Measurements from ENCODE around the gene LRRN1. TPM values are rescaled to one million over a fixed set of nuclear protein-coding genes. Genes with fewer than 3 reads are reported as not detected.

LRRN1 gene
- total and polyA plus RNA-seq, 2 of the 4 experiments (the other 2 are of a cell fraction), result 0.18 to 0.41 TPM

DNA sequence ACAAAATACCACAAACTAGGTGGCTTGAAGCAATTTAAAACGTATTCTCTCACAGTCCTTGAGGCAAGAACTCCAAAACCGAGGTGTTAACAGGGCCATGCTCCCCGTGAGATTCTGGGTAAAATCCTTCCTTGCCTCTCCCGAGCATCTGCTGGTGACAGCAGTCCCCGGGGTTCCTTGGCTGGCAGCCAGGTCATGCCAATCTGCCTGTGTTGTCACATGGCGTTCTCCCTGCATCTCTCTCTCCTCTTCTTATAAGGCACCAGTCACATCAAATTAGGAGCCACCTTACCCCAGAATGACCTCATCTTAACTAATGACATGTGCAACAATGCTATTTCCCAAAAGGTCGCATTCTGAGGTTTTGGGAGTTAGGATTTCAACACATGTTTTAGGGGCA is 26.3 kb upstream of the LRRN1 start:
- no peak overlapping the region for H3K4me3 ChIP-seq (ENCODE audit: insufficient read depth, low read depth, low read length)
- TF ChIP-seq USF2 (IDR thresholded peaks at IDR 0.05; ENCODE audit: low read depth, low read length) (no peak), FOS (IDR thresholded peaks at IDR 0.05; ENCODE audit: low read depth, low read length) (no peak), MAFK (IDR thresholded peaks at IDR 0.05; ENCODE audit: low read depth, low read length) (no peak), CEBPB (IDR thresholded peaks at IDR 0.05; ENCODE audit: low read depth, low read length) (no peak), MAZ (IDR thresholded peaks at IDR 0.05; ENCODE audit: borderline replicate concordance, low read depth, low read length) (no peak), MXI1 (IDR thresholded peaks at IDR 0.05; ENCODE audit: borderline replicate concordance, low read depth, low read length) (no peak), SMC3 (IDR thresholded peaks at IDR 0.05; ENCODE audit: low read depth, low read length) (no peak), RFX5 (IDR thresholded peaks at IDR 0.05; ENCODE audit: low read depth, low read length) (no peak), POLR2A (IDR thresholded peaks at IDR 0.05; ENCODE audit: low read depth, low read length) (no peak), BHLHE40 (IDR thresholded peaks at IDR 0.05; ENCODE audit: low read depth, low read length) (no peak), ELK1 (IDR thresholded peaks at IDR 0.05; ENCODE audit: borderline replicate concordance, low read depth, low read length) (no peak), NFE2L2 (IDR thresholded peaks at IDR 0.05; ENCODE audit: low read depth, low read length) (no peak), RCOR1 (IDR thresholded peaks at IDR 0.05; ENCODE audit: insufficient replicate concordance, low read length) (no peak), CHD1 (IDR thresholded peaks at IDR 0.05; ENCODE audit: low read depth, low read length) (no peak), RAD21 (IDR thresholded peaks at IDR 0.05; ENCODE audit: low read length) (no peak)
- TF ChIP-seq, protein P1, sequence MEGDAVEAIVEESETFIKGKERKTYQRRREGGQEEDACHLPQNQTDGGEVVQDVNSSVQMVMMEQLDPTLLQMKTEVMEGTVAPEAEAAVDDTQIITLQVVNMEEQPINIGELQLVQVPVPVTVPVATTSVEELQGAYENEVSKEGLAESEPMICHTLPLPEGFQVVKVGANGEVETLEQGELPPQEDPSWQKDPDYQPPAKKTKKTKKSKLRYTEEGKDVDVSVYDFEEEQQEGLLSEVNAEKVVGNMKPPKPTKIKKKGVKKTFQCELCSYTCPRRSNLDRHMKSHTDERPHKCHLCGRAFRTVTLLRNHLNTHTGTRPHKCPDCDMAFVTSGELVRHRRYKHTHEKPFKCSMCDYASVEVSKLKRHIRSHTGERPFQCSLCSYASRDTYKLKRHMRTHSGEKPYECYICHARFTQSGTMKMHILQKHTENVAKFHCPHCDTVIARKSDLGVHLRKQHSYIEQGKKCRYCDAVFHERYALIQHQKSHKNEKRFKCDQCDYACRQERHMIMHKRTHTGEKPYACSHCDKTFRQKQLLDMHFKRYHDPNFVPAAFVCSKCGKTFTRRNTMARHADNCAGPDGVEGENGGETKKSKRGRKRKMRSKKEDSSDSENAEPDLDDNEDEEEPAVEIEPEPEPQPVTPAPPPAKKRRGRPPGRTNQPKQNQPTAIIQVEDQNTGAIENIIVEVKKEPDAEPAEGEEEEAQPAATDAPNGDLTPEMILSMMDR (conservative IDR thresholded peaks at IDR 0.05; ENCODE audit: low read depth, low read length), result no peak
- no peak overlapping the region for H3K56ac ChIP-seq (ENCODE audit: extremely low read depth, insufficient read depth, low read length)
- no peak for DNase-seq
- CTCF ChIA-PET, result no interaction called here
- no peak overlapping the region for H4K8ac ChIP-seq (ENCODE audit: low read depth in 2 of 2, low read length in 2 of 2)
- H4K20me1 ChIP-seq (ENCODE audit: insufficient read depth, low read length), result no peaks in the 10 kb centered on the region
- in situ Hi-C loops (cut with MboI; ENCODE audit: low sequenced_read_pairs) (no loop called here), dilution Hi-C loops (cut with HindIII; ENCODE audit: low sequenced_read_pairs, unreplicated experiment) (no loop called here), intact Hi-C loops (cut with micrococcal nuclease) (no loop called here)
- H3K9me1 ChIP-seq (ENCODE audit: insufficient read depth, low read length), result no peaks in the 10 kb centered on the region
- POLR2A ChIA-PET (ENCODE audit: unreplicated experiment), result no interaction called here
- H2BK120ac ChIP-seq (ENCODE audit: low read depth, low read length), result no peak overlapping the region
- H2BK5ac ChIP-seq (ENCODE audit: low read depth, low read length, poor library complexity, severe bottlenecking), result no peak overlapping the region
- no peaks in the 10 kb centered on the region for H3K4me1 ChIP-seq (ENCODE audit: control insufficient read depth, insufficient read depth, low read length)
- H4K91ac ChIP-seq (ENCODE audit: insufficient read depth, low read depth, low read length), result no peak overlapping the region
- no peak overlapping the region for H3K4ac ChIP-seq (ENCODE audit: low read depth, low read length)
- no peaks in the 10 kb centered on the region for H3K79me1 ChIP-seq (ENCODE audit: low read depth in 1 of 2, low read length in 2 of 2)
- H2AFZ ChIP-seq (replicated peaks; ENCODE audit: low read length, poor library complexity), result no peak overlapping the region
- no peak overlapping the region for H3K14ac ChIP-seq (replicated peaks; ENCODE audit: low read depth, low read length)
- no peak overlapping the region for H4K5ac ChIP-seq (ENCODE audit: low read depth, low read length)
- no peak overlapping the region for H3K27ac ChIP-seq (ENCODE audit: insufficient read depth, low read length)
- H3K9ac ChIP-seq (ENCODE audit: low read depth, low read length), result no peak overlapping the region
- H2BK15ac ChIP-seq (ENCODE audit: low read depth, low read length), result no peak overlapping the region
- 33% methylated on average over 1 of the region's 7 CpGs; no CpG with 5 or more reads in 1 of the 2 experiments for WGBS, 2 experiments (ENCODE audit: extremely low coverage in 2 of 2, insufficient read length in 1 of 2)
- H3K9me3 ChIP-seq (ENCODE audit: control insufficient read depth, insufficient read depth, low read length), result peaks cover 11% of the 10 kb centered on the region
- H3K27me3 ChIP-seq (ENCODE audit: control insufficient read depth, insufficient read depth, low read length), result no peaks in the 10 kb centered on the region
- no peak overlapping the region for H3K18ac ChIP-seq (ENCODE audit: low read depth, low read length)
- H2BK20ac ChIP-seq (ENCODE audit: low read depth, low read length), result no peak overlapping the region
- no peak overlapping the region for H3K4me2 ChIP-seq (ENCODE audit: low read depth, low read length)
- H2AK5ac ChIP-seq (ENCODE audit: low read depth, low read length), result no peak overlapping the region
- H3K36me3 ChIP-seq (ENCODE audit: control insufficient read depth, insufficient read depth, low read length), result no peaks in the 10 kb centered on the region
- no TSS peak for BruUV-seq (replicated peaks)
- no peak for ATAC-seq (ENCODE audit: low read depth)
- no peak overlapping the region for H2AK9ac ChIP-seq (replicated peaks; ENCODE audit: low read depth, low read length, poor library complexity)
- H3K23ac ChIP-seq (ENCODE audit: low read depth, low read length), result no peak overlapping the region

All from IMR-90 (cell line).